ENCODE data around the gene TRIM2. TPM values are rescaled to one million over a fixed set of nuclear protein-coding genes. Genes with fewer than 3 reads are reported as not detected.

TRIM2 gene
- total and polyA plus RNA-seq, 2 experiments from 2014 or later = 22.0 to 61.5 TPM

- no peak for TF ChIP-seq REST (IDR thresholded peaks at IDR 0.05; ENCODE audit: unreplicated experiment)
- TF ChIP-seq STAT1 (IDR thresholded peaks at IDR 0.05; ENCODE audit: unreplicated experiment) = no peak
- no peak for TF ChIP-seq POLR2AphosphoS5 (IDR thresholded peaks at IDR 0.05; ENCODE audit: low read depth)
- TF ChIP-seq CTCF (conservative IDR thresholded peaks at IDR 0.05; ENCODE audit: low read depth in 2 of 2) = no peak
- TF ChIP-seq NANOG (IDR thresholded peaks at IDR 0.05; ENCODE audit: borderline replicate concordance) = no peak
These were observed 133.4 kb downstream of the TRIM2 start (continued) for GRCh38 chr4:153337686-153338085.

- H3K9me2 ChIP-seq (ENCODE audit: insufficient read depth) = no peaks in the 10 kb centered on the region
- Mint-ChIP-seq H3K27me3 (ENCODE audit: insufficient read depth, low read depth, poor library complexity) (peaks cover 10% of the 10 kb centered on the region), H3K27ac (no peak overlapping the region), H3K9me3 (no peaks in the 10 kb centered on the region), H3K4me1 (peaks cover 8% of the 10 kb centered on the region), H3K4me3 (no peak overlapping the region), H3K36me3 (ENCODE audit: low read depth) (no peaks in the 10 kb centered on the region; the same call in 2 of the 3 replicates)
- H2AFZ ChIP-seq = no peak overlapping the region
- H3K27me3 ChIP-seq (ENCODE audit: insufficient read depth) = 0 out of 2 replicates have a peak, but pooled peaks cover 8% of the 10 kb centered on the region
- H4K20me1 ChIP-seq (replicated peaks; ENCODE audit: insufficient read depth) = no peaks in the 10 kb centered on the region
- peaks cover 11% of the 10 kb centered on the region for H3K79me2 ChIP-seq (replicated peaks; ENCODE audit: insufficient read depth)
- DNase-seq (ENCODE audit: low spot score) (no peak), ATAC-seq (no peak)
- no peaks in the 10 kb centered on the region for H3K36me3 ChIP-seq (ENCODE audit: insufficient read depth)
- H3K4me3 ChIP-seq = no peak overlapping the region
- H3K27ac ChIP-seq (ENCODE audit: low read depth) = no peak overlapping the region
- H3K4me1 ChIP-seq (ENCODE audit: insufficient read depth) = peaks cover 14% of the 10 kb centered on the region
- H3K4me2 ChIP-seq = no peak overlapping the region
- H3F3A ChIP-seq (replicated peaks; ENCODE audit: low read depth) = no peaks in the 10 kb centered on the region
- TF ChIP-seq ZNF331 (CRISPR knock-in tag; IDR thresholded peaks at IDR 0.05; ENCODE audit: low read depth) (no peak), ETS1 (IDR thresholded peaks at IDR 0.05) (no peak), CTCF (conservative IDR thresholded peaks at IDR 0.05; ENCODE audit: low read depth in 2 of 2) (no peak), STAT1 (IDR thresholded peaks at IDR 0.05; ENCODE audit: unreplicated experiment) (no peak), EZH2 (IDR thresholded peaks at IDR 0.05; ENCODE audit: low read depth, unreplicated experiment) (no peak), POLR2AphosphoS5 (IDR thresholded peaks at IDR 0.05; ENCODE audit: low read depth) (no peak), EZH2phosphoT487 (IDR thresholded peaks at IDR 0.05; ENCODE audit: unreplicated experiment) (no peak), JUNB (IDR thresholded peaks at IDR 0.05; ENCODE audit: unreplicated experiment) (no peak)
These were observed 137.4 kb downstream of the TRIM2 start for GRCh38 chr4:153341575-153342090.
